GM23338 (cell line): ENCODE measurements around the gene GPR26. TPM values are rescaled to one million over a fixed set of nuclear protein-coding genes. Genes with fewer than 3 reads are reported as not detected.

Experiments
- ATAC-seq: fragments of 200-7000 bp; cut with Tn5 transposase; 3 replicates; pipeline ENCODE4 v1.9.1; 2020
- DNase-seq: peaks from one replicate; pipeline ENCODE4 v3.0.0-alpha.2; 2015; ENCODE audit warnings: low spot score
- H2AFZ ChIP-seq: fragments of 200-600 bp; sonication (generic); 2 replicates; pipeline ENCODE4 v1.8.0; 2016; ENCODE audit warnings: antibody characterized with exemption, mild to moderate bottlenecking, moderate library complexity
- H3F3A ChIP-seq: fragments of 200-600 bp; sonication (generic); replicated peaks from 2 replicates; pipeline ENCODE4 v1.8.0; 2017; ENCODE audit warnings: antibody characterized with exemption, mixed run types, low read depth
- H3K27ac ChIP-seq: fragments of 200-600 bp; sonication (generic); 2 replicates; pipeline ENCODE4 v1.6.1; 2016; ENCODE audit warnings: low read depth
- H3K27me3 ChIP-seq: fragments of 200-600 bp; sonication (generic); 2 replicates; pipeline ENCODE4 v1.8.0; 2016; ENCODE audit warnings: mild to moderate bottlenecking, mixed run types, moderate library complexity; ENCODE audit not compliant: insufficient read depth
- H3K36me3 ChIP-seq: fragments of 200-600 bp; sonication (generic); 2 replicates; pipeline ENCODE4 v1.8.0; 2016; ENCODE audit warnings: mild to moderate bottlenecking; ENCODE audit not compliant: insufficient read depth
- H3K4me1 ChIP-seq: fragments of 200-600 bp; sonication (generic); 2 replicates; pipeline ENCODE4 v1.8.0; 2016; ENCODE audit warnings: mild to moderate bottlenecking, moderate library complexity; ENCODE audit not compliant: insufficient read depth
- H3K4me2 ChIP-seq: fragments of 200-600 bp; sonication (generic); 2 replicates; pipeline ENCODE4 v1.7.1; 2017; ENCODE audit warnings: mixed run types
- H3K4me3 ChIP-seq: fragments of 200-600 bp; sonication (generic); 2 replicates; pipeline ENCODE4 v1.6.1; 2016; ENCODE audit warnings: mixed run types
- H3K79me2 ChIP-seq: fragments of 200-600 bp; sonication (generic); replicated peaks from 2 replicates; pipeline ENCODE4 v1.8.0; 2017; ENCODE audit warnings: mild to moderate bottlenecking; ENCODE audit not compliant: insufficient read depth
- H3K9me2 ChIP-seq: fragments of 200-600 bp; sonication (generic); 2 replicates; pipeline ENCODE4 v1.8.0; 2017; ENCODE audit not compliant: insufficient read depth
- H4K20me1 ChIP-seq: fragments of 200-600 bp; sonication (generic); replicated peaks from 2 replicates; pipeline ENCODE4 v1.8.0; 2017; ENCODE audit warnings: mild to moderate bottlenecking; ENCODE audit not compliant: insufficient read depth
- H3K27ac Mint-ChIP-seq: 2 replicates; pipeline ENCODE4 v1.8.0; 2020; ENCODE audit warnings: inconsistent platforms, mild to moderate bottlenecking, moderate library complexity, mixed read lengths
- H3K27me3 Mint-ChIP-seq: 3 replicates; pipeline ENCODE4 v1.8.0; 2022; ENCODE audit warnings: low read depth, mild to moderate bottlenecking, moderate library complexity, mixed read lengths, inconsistent platforms; ENCODE audit not compliant: insufficient read depth, poor library complexity
- H3K36me3 Mint-ChIP-seq: 3 replicates; pipeline ENCODE4 v1.8.0; 2021; ENCODE audit warnings: low read depth, mild to moderate bottlenecking, inconsistent platforms, moderate library complexity, mixed read lengths
- H3K4me1 Mint-ChIP-seq: 3 replicates; pipeline ENCODE4 v1.8.0; 2020; ENCODE audit warnings: mild to moderate bottlenecking, inconsistent platforms, mixed read lengths
- H3K4me3 Mint-ChIP-seq: 3 replicates; pipeline ENCODE4 v1.8.0; 2021; ENCODE audit warnings: moderate library complexity, mild to moderate bottlenecking, inconsistent platforms, mixed read lengths
- H3K9me3 Mint-ChIP-seq: 3 replicates; pipeline ENCODE4 v1.8.0; 2020; ENCODE audit warnings: moderate library complexity, mild to moderate bottlenecking, inconsistent platforms, mixed read lengths
- CREB1 ChIP-seq: fragments of 250-450 bp; sonication (Bioruptor Pico); IDR thresholded peaks from 2 replicates; pipeline ENCODE4 v1.5.0; 2020; ENCODE audit warnings: low read depth, mild to moderate bottlenecking, moderate library complexity
- EZH2 ChIP-seq: fragments of 200-600 bp; sonication (generic); IDR thresholded peaks from one replicate; pipeline ENCODE4 v1.8.0; 2017; ENCODE audit warnings: antibody characterized with exemption, mild to moderate bottlenecking, low read depth; ENCODE audit not compliant: unreplicated experiment
- EZH2phosphoT487 ChIP-seq: fragments of 200-600 bp; sonication (generic); IDR thresholded peaks from one replicate; pipeline ENCODE4 v1.8.1; 2018; ENCODE audit warnings: antibody characterized with exemption; ENCODE audit not compliant: unreplicated experiment
- JUNB ChIP-seq: IDR thresholded peaks from one replicate; pipeline ENCODE4 v1.6.1; 2016; ENCODE audit warnings: antibody characterized with exemption; ENCODE audit not compliant: unreplicated experiment
- NANOG ChIP-seq: IDR thresholded peaks from 2 replicates; pipeline ENCODE4 v1.6.1; 2016; ENCODE audit warnings: antibody characterized with exemption, borderline replicate concordance
- POLR2AphosphoS5 ChIP-seq: IDR thresholded peaks from 2 replicates; pipeline ENCODE4 v1.6.1; 2016; ENCODE audit warnings: antibody characterized with exemption, low read depth
- STAT1 ChIP-seq: IDR thresholded peaks from one replicate; pipeline ENCODE4 v1.6.1; 2016; ENCODE audit warnings: antibody characterized with exemption; ENCODE audit not compliant: unreplicated experiment
- ZNF114 ChIP-seq: fragments of 250-450 bp; sonication (Bioruptor Pico); IDR thresholded peaks from 2 replicates; pipeline ENCODE4 v1.5.0; 2020; ENCODE audit warnings: mild to moderate bottlenecking, moderate library complexity
- ZNF331 ChIP-seq: fragments of 250-450 bp; sonication (Bioruptor Pico); IDR thresholded peaks from 2 replicates; pipeline ENCODE4 v1.5.0; 2020; ENCODE audit warnings: low read depth, mild to moderate bottlenecking, moderate library complexity
- polyA plus RNA-seq: library from polyadenylated mRNA; unstranded; fragments of >200 nt; fragmentation: Nextera tagmentation; extraction: Ambion mirVana; gene quantifications from 2 replicates; pipeline ENCODE4 v1.2.1, GENCODE V29; 2016
- total RNA-seq: library from RNA; depleted of rRNA; stranded (reverse); fragments of >200 nt; shearing (Covaris generic); gene quantifications from 2 replicates; pipeline ENCODE4 v1.2.3, GENCODE V29; 2014
- TF ChIP-seq, protein P1 (sequence below): IDR thresholded peaks from one replicate; pipeline ENCODE4 v1.6.1; 2018; ENCODE audit warnings: antibody characterized with exemption; ENCODE audit not compliant: unreplicated experiment
- TF ChIP-seq, protein P2 (sequence below): fragments of 250-450 bp; sonication (Bioruptor Pico); IDR thresholded peaks from 2 replicates; pipeline ENCODE4 v1.5.0; 2020; ENCODE audit warnings: mild to moderate bottlenecking, moderate library complexity
- TF ChIP-seq, protein P3 (sequence below), 2 experiments: fragments of 200-600 bp in 1 of 2; sonication (generic) in 1 of 2; conservative IDR thresholded peaks; 2 replicates each; pipeline versions ENCODE4 v1.5.1 to v1.6.1; 2016 to 2017; ENCODE audit warnings: antibody characterized with exemption in 2 of 2, low read depth in 2 of 2, mild to moderate bottlenecking in 2 of 2, moderate library complexity in 1 of 2
- TF ChIP-seq, protein P4 (sequence below): IDR thresholded peaks from 2 replicates; pipeline ENCODE4 v1.6.1; 2016; ENCODE audit warnings: antibody characterized with exemption

GPR26 gene
- total and polyA plus RNA-seq, 2 experiments from 2014 or later: 0.06 to 0.07 TPM

DNA sequence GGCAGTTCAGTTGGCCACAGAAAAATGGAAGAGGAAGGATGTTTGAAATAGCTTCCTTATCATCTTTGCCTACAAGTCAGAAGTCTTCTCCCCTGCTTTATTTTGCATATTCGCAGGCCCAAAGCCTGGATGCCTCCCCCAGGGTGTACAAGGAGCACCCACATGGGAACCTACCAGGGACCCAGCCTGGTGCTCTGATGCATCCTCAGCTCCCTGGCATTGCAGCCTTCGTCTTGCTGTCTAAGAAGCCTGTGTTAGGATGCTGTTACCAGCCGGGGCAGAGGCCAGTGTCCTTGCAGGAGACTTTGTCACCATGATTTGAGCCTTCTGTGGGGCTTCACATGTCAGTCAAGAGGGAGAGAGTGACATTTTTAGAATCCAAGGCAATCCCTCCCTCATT lies 27.0 kb upstream of the GPR26 start:
- Histone ChIP-seq H3K4me3 (no peak overlapping the region), H3K27me3 (no peaks in the 10 kb centered on the region), H3K9me2 (peaks cover 4% of the 10 kb centered on the region; the same call in 1 of the 2 replicates), H3K79me2 (no peaks in the 10 kb centered on the region), H2AFZ (no peak overlapping the region), H4K20me1 (no peaks in the 10 kb centered on the region), H3K36me3 (no peaks in the 10 kb centered on the region), H3K27ac (no peak overlapping the region), H3K4me2 (no peak overlapping the region), H3K4me1 (peaks cover 14% of the 10 kb centered on the region), H3F3A (no peaks in the 10 kb centered on the region)
- DNase-seq (no peak), ATAC-seq (no peak)
- Mint-ChIP-seq H3K27me3 (peaks cover 6% of the 10 kb centered on the region), H3K36me3 (no peaks in the 10 kb centered on the region), H3K9me3 (no peaks in the 10 kb centered on the region), H3K4me3 (no peak overlapping the region), H3K27ac (no peak overlapping the region), H3K4me1 (peaks cover 31% of the 10 kb centered on the region)
- TF ChIP-seq STAT1: no peak
- no peak for TF ChIP-seq ZNF331 (CRISPR knock-in tag)
- TF ChIP-seq, protein P1, sequence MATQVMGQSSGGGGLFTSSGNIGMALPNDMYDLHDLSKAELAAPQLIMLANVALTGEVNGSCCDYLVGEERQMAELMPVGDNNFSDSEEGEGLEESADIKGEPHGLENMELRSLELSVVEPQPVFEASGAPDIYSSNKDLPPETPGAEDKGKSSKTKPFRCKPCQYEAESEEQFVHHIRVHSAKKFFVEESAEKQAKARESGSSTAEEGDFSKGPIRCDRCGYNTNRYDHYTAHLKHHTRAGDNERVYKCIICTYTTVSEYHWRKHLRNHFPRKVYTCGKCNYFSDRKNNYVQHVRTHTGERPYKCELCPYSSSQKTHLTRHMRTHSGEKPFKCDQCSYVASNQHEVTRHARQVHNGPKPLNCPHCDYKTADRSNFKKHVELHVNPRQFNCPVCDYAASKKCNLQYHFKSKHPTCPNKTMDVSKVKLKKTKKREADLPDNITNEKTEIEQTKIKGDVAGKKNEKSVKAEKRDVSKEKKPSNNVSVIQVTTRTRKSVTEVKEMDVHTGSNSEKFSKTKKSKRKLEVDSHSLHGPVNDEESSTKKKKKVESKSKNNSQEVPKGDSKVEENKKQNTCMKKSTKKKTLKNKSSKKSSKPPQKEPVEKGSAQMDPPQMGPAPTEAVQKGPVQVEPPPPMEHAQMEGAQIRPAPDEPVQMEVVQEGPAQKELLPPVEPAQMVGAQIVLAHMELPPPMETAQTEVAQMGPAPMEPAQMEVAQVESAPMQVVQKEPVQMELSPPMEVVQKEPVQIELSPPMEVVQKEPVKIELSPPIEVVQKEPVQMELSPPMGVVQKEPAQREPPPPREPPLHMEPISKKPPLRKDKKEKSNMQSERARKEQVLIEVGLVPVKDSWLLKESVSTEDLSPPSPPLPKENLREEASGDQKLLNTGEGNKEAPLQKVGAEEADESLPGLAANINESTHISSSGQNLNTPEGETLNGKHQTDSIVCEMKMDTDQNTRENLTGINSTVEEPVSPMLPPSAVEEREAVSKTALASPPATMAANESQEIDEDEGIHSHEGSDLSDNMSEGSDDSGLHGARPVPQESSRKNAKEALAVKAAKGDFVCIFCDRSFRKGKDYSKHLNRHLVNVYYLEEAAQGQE: no peak
- TF ChIP-seq, protein P2, sequence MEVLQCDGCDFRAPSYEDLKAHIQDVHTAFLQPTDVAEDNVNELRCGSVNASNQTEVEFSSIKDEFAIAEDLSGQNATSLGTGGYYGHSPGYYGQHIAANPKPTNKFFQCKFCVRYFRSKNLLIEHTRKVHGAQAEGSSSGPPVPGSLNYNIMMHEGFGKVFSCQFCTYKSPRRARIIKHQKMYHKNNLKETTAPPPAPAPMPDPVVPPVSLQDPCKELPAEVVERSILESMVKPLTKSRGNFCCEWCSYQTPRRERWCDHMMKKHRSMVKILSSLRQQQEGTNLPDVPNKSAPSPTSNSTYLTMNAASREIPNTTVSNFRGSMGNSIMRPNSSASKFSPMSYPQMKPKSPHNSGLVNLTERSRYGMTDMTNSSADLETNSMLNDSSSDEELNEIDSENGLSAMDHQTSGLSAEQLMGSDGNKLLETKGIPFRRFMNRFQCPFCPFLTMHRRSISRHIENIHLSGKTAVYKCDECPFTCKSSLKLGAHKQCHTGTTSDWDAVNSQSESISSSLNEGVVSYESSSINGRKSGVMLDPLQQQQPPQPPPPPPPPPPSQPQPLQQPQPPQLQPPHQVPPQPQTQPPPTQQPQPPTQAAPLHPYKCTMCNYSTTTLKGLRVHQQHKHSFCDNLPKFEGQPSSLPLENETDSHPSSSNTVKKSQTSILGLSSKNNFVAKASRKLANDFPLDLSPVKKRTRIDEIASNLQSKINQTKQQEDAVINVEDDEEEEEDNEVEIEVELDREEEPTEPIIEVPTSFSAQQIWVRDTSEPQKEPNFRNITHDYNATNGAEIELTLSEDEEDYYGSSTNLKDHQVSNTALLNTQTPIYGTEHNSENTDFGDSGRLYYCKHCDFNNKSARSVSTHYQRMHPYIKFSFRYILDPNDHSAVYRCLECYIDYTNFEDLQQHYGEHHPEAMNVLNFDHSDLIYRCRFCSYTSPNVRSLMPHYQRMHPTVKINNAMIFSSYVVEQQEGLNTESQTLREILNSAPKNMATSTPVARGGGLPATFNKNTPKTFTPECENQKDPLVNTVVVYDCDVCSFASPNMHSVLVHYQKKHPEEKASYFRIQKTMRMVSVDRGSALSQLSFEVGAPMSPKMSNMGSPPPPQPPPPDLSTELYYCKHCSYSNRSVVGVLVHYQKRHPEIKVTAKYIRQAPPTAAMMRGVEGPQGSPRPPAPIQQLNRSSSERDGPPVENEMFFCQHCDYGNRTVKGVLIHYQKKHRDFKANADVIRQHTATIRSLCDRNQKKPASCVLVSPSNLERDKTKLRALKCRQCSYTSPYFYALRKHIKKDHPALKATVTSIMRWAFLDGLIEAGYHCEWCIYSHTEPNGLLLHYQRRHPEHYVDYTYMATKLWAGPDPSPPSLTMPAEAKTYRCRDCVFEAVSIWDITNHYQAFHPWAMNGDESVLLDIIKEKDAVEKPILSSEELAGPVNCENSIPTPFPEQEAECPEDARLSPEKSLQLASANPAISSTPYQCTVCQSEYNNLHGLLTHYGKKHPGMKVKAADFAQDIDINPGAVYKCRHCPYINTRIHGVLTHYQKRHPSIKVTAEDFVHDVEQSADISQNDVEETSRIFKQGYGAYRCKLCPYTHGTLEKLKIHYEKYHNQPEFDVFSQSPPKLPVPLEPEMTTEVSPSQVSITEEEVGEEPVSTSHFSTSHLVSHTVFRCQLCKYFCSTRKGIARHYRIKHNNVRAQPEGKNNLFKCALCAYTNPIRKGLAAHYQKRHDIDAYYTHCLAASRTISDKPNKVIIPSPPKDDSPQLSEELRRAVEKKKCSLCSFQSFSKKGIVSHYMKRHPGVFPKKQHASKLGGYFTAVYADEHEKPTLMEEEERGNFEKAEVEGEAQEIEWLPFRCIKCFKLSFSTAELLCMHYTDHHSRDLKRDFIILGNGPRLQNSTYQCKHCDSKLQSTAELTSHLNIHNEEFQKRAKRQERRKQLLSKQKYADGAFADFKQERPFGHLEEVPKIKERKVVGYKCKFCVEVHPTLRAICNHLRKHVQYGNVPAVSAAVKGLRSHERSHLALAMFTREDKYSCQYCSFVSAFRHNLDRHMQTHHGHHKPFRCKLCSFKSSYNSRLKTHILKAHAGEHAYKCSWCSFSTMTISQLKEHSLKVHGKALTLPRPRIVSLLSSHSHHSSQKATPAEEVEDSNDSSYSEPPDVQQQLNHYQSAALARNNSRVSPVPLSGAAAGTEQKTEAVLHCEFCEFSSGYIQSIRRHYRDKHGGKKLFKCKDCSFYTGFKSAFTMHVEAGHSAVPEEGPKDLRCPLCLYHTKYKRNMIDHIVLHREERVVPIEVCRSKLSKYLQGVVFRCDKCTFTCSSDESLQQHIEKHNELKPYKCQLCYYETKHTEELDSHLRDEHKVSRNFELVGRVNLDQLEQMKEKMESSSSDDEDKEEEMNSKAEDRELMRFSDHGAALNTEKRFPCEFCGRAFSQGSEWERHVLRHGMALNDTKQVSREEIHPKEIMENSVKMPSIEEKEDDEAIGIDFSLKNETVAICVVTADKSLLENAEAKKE (CRISPR knock-in tag): no peak
- no peak for TF ChIP-seq POLR2AphosphoS5
- no peak for TF ChIP-seq NANOG
- TF ChIP-seq EZH2phosphoT487: no peak
- TF ChIP-seq, protein P3, sequence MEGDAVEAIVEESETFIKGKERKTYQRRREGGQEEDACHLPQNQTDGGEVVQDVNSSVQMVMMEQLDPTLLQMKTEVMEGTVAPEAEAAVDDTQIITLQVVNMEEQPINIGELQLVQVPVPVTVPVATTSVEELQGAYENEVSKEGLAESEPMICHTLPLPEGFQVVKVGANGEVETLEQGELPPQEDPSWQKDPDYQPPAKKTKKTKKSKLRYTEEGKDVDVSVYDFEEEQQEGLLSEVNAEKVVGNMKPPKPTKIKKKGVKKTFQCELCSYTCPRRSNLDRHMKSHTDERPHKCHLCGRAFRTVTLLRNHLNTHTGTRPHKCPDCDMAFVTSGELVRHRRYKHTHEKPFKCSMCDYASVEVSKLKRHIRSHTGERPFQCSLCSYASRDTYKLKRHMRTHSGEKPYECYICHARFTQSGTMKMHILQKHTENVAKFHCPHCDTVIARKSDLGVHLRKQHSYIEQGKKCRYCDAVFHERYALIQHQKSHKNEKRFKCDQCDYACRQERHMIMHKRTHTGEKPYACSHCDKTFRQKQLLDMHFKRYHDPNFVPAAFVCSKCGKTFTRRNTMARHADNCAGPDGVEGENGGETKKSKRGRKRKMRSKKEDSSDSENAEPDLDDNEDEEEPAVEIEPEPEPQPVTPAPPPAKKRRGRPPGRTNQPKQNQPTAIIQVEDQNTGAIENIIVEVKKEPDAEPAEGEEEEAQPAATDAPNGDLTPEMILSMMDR (conservative IDR thresholded peaks at IDR 0.05; ENCODE audit: low read depth in 2 of 2): no peak
- TF ChIP-seq EZH2: no peak
- no peak for TF ChIP-seq ZNF114 (CRISPR knock-in tag)
- TF ChIP-seq, protein P4, sequence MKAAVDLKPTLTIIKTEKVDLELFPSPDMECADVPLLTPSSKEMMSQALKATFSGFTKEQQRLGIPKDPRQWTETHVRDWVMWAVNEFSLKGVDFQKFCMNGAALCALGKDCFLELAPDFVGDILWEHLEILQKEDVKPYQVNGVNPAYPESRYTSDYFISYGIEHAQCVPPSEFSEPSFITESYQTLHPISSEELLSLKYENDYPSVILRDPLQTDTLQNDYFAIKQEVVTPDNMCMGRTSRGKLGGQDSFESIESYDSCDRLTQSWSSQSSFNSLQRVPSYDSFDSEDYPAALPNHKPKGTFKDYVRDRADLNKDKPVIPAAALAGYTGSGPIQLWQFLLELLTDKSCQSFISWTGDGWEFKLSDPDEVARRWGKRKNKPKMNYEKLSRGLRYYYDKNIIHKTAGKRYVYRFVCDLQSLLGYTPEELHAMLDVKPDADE: no peak
- no peak for TF ChIP-seq JUNB
- no peak for TF ChIP-seq CREB1
